CD4-positive, alpha-beta T cell treated with Interleukin-4 for 4 hours (primary cell): ENCODE data around the gene TRMU.
"Not testable (repeated sequence)": the region's sequence is repeated elsewhere in the genome, so short reads cannot be mapped to it uniquely, and the experiment has no call there.

Source experiments
- DNase-seq: peaks from one replicate; pipeline ENCODE4 v3.0.0-alpha.2; 2020

The TRMU gene

GRCh38 chr22:46390652-46391301, 55.3 kb downstream of the TRMU start:
- no peak for DNase-seq

- DNase-seq = no peak
Measured at GRCh38 chr22:46391486-46392136, 56.1 kb downstream of the TRMU start.

DNA sequence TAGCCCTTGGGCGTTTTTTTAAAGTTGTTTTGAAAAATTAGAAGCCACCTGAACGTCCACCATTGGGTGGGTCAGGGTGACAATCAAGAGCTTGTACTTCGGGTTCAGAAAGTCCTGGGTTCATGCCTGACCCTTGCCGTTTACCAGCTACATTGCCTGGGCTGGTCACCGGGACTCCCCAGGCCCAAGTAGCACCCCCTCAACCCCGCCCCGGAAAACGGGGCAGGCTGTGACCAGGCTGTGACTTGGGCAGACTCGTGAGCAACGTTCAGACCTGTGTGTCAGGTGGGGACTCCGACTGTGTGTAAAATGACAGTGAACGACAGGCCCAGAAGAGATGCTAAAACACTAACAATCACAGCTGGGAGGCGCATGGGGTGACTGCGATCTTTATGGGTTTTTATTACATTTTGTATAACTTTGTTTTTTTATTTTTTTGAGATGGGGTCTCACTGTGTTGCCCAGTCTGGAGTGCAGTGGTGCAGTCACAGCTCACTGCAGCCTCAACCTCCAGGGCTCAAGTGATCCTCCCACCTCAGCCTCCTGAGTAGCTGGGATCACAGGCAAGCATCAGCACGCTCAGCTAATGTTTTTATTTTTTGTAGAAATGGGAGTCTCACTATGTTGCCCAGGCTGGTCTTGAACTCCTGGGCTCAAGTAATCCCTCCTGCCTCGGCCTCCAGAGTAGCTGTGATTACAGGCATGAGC, 56.8 kb downstream of the TRMU start:
- no peak for DNase-seq

GRCh38 chr22:46393873-46394272, 58.4 kb downstream of the TRMU start:
- no peak for DNase-seq

DNA sequence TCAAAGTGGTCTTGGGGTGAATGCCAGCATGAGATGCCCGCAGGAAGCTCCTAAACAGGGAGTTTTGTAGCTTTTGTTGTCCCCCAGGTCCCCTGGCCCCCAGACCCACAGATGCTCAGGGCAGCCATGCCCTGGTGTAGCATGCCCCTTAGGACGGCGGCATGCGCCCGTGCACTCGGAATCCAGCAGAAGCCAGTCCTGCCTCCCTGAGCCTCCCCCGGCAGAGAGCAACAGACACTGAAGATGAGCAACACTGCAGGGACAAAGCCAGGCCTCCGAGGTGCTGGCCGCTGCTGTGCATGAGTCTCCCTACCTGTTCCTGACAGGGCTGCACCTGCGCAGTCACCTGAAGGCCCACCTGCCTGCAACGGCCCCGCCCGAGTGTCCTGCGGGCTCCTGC, 59.1 kb downstream of the TRMU start:
- no peak for DNase-seq

DNA sequence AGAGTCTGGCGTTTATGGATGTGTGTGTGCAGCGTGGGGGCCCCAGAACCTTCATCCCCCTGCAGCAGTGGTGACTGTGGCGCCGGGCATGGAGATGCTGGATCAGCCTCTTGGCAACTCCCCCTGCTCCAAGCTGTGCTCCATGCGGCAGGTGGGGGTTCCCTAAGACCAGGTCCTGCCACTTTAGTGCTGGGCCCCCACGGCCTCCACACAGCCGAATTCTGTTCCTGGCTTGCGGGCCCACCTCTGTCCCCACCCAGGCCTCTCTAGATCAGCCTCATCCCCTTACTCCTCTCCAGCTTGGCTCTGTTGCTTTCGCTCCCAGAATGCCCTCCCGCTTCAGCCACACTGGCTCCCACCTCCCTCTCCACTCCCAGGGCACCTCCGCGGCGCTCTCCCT, 59.6 kb downstream of the TRMU start:
- no peak for DNase-seq

GRCh38 chr22:46397049-46397448, 61.5 kb downstream of the TRMU start:
- DNase-seq = not testable (repeated sequence)

DNA sequence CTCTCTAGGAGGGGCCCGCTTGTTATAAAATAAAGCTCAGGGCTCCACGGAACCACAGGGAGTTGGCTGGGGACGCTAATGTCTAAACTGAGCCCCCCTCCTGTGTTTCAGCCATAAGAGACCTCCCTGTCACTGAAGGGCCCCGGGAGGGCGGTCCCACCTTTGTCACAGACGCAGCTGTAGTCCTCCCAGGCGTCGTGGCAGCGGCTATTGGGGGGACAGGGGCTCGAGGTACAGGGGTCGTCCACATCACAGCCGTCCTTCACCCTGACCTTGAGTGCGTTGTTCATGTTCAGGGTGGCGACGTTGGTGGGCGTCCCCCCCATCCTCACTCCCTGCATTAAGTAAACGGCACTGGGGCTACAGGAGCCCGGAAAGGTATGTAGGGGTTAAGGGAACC, 62.0 kb downstream of the TRMU start:
- no peak for DNase-seq

DNA sequence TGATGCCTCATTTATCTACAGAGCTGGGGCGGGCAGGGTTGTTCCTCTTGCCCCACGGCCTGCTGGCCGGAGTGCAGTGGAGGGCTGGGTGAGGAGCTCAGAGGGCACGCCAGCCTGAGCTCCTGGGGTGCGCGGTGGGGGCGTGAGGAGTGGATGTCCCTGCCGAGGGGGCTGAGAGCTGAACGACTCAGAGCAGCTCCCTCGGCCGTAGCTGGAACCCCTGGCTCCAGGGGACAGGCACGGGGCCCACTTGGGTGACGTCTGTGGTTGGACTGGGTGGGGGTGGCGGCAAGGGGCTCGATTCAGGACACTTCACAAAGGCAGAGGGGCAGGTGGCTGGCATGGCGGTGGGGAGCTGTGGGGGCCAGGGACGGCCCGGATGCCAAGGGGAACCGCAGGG, 62.4 kb downstream of the TRMU start:
- DNase-seq = no peak

DNA sequence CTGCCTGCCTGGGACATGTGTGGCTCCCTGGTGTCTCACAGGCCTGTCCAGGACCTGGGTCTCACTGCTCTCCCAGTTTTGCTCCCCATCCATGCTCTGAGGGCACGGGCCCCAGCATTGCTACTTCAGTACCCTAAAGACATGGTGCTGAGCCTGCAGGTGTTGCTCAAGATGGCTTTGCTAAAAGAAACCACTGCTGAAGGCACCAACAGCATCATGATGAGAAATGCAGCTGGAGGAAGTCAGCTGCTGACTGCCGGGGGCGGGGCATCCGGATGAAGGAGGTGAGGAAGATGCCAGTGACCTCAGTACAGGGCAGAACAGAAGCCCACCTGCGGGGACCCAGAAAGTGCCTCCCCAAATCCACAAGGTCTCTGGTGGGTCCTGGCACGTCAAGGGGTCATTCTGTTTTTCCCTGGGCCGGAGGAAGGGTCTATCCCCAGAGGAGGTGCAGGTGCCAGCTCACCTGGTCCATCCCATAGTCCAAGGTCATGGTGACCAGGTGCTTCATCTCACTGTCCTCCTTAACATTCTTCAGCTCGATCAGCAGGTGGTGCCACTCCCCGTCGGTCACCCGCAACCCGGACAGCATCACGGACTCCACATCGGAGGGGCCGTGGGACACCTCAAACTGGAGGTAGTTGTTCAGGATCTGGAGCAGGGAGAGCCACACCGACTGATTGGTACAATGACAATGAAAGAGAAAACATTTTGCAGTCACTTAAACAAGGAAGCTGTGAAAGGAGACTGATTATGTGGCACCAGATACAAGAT, 63.9 kb downstream of the TRMU start:
- DNase-seq = no peak

DNA sequence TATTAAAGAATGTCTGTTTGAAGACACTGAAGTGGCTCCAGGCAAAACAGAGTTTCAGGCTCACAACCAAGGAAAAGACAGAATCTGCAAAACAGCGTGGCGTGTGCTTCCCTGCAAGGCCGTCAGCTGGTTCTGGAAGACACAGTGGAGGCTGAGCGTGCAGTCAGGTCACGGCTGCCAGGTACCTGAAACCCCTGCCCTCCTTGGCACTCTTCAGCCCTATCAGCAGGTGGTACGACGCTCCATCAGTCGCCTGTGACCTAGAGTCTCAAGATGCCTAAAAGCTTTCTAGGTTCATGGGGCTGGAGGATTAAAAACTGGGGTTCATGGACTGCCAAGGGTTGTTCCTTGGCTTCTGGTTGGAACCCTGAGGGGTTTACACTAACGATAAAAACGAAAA, 65.9 kb downstream of the TRMU start:
- DNase-seq = no peak

DNA sequence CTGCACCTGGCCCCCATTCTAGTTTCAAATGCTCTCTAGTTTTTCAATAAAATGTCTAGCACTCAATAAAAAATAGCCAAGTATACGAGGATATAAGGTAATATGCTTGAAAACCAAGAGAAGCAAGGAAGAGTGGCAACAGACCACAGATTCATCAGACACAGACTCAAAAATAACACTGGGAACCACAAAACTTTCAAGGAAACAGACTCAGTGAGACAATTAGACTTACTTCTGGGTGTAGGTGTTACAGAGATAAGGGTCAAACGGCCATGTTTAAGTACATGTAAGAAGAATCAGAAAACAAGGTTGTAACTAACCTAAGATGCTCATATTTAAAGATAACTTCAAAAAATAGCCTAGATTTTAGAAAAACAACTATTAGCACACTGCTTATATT, 67.0 kb downstream of the TRMU start:
- DNase-seq = peak; percentile 5

GRCh38 chr22:46403880-46404279, 68.4 kb downstream of the TRMU start:
- peak; percentile 14 for DNase-seq

DNA sequence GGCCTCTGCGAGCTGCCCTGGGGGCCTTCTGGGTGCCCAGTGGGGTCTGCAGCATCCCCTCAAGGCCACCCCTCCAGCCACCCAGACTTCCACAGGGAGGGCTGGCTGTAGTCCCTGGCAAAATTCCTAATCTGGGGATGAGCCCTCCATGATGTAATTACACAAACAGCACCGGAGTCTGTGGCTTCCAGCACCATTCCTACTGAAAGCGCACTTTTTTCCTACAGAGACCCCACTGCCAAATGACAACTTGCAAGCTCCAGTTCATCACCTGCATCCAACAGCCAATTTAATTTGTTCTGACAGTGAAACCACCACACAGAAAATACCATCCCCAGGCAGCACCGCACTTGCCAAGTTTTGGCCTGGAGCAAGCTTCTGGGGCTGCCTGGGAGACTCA, 70.4 kb downstream of the TRMU start:
- no peak for DNase-seq

DNA sequence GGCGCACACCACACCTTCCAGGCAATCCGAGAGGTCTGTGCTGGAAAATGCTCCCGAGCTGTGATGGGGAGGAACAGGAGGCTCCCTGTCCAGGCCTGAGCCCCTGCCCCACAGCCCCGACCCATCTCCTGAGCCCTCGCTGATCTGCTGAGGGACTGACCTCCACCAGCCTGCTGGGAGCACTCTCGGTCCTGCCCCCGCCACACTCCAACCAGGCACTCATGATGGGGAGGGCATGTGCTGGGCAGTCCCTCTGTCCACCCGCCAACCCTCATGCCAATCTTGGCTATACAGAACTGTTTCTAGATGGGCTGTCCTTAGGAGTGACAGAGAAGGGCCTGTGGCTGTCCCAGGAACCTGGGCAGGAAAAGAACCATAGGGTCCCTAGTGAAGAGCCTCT, 70.8 kb downstream of the TRMU start:
- DNase-seq = no peak

GRCh38 chr22:46406791-46407190, 71.3 kb downstream of the TRMU start:
- no peak for DNase-seq
